ENCODE measurements around the gene NFATC2. TPM values are rescaled to one million over a fixed set of nuclear protein-coding genes. Genes with fewer than 3 reads are reported as not detected.

The NFATC2 gene
- total RNA-seq, 1 donor from 2014 or later, result 1.9 TPM

GRCh38 chr20:51526106-51526470, 16.4 kb downstream of the NFATC2 start:
- TF ChIP-seq, protein P1, sequence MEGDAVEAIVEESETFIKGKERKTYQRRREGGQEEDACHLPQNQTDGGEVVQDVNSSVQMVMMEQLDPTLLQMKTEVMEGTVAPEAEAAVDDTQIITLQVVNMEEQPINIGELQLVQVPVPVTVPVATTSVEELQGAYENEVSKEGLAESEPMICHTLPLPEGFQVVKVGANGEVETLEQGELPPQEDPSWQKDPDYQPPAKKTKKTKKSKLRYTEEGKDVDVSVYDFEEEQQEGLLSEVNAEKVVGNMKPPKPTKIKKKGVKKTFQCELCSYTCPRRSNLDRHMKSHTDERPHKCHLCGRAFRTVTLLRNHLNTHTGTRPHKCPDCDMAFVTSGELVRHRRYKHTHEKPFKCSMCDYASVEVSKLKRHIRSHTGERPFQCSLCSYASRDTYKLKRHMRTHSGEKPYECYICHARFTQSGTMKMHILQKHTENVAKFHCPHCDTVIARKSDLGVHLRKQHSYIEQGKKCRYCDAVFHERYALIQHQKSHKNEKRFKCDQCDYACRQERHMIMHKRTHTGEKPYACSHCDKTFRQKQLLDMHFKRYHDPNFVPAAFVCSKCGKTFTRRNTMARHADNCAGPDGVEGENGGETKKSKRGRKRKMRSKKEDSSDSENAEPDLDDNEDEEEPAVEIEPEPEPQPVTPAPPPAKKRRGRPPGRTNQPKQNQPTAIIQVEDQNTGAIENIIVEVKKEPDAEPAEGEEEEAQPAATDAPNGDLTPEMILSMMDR (conservative IDR thresholded peaks at IDR 0.05; ENCODE audit: low read depth, low read length), result no peak
- H3K4me3 ChIP-seq (ENCODE audit: low read depth, low read length), result no peak overlapping the region
- DNase-seq (ENCODE audit: low read depth), result no peak

DNA sequence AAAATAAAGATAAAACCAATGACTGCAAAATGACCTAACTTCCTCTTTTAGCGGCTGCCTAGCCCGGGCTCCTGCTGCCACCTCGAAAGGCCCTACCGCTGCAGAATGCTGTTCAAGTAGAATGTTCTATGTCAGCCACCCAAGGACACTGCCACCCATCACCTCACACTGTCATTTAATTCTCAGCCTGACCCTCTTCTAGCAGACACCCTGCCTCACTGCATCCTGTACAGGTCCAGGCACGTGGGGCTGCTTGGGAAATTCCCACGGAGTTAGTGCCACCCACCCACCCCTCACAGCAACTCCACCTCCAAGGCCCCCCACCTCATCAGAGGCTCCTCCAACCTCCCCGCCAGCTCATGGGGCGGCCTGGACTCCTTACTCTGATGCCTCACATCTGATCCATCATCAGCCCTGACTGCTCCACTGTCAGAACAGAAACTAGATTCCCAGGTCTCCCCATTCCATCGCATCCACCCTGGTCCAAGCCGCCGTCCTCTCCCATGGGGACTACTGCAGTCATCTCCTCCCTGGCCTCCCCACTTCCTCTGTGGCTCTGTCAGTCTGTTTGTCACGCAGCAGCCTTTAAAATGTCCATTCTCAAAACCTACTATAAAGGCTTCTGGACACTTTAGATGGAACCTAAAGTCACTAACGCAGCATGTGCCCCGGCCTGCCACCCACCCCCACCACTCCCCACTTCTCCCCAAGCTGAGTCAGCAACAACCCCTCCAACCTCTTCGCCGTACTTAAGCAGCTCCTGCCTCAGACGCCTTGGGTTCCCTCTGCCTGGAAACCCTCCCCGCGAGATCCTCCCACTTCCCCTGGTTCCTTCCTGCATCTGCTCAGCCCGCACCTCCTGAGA, 17.0 kb downstream of the NFATC2 start:
- TF ChIP-seq, protein P1 (conservative IDR thresholded peaks at IDR 0.05; ENCODE audit: low read depth, low read length), result no peak
- no peak for DNase-seq (ENCODE audit: low read depth)
- no peak overlapping the region for H3K4me3 ChIP-seq (ENCODE audit: low read depth, low read length)

DNA sequence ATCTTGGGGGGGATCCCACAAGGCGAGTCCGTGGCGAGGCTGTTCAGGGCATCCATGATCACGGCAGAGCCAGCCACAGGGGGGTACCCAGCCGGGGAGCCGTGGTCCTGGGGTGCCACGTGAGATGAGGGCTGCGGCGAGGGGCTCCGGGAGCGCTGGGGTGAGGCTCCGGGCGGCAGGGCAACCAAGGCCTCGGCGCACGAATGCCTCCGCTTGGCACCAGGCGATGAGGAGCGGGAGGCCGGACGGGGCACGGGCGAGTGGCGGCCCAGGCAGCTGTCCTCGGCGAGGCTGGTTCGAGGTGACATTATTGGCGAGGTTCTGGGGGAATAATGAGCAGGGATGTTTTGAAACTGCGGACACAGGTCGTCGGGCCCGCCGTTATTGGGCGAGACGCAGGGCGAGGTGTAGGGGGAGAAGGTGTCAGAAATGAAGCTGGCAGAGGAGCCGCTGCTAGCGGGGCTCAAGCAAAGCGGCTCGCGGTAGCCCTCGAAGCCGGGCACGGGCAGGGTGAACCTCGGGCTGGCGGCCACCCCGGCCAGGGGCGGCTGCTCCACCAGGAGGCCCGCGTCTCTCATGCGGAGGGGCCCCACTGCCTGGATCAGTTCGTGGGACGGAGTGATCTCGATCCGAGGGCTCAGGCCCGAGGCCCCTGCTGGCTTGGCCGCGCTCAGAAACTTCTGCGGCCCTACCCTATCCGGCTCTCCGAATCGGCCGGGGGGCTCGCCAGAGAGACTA, 19.1 kb downstream of the NFATC2 start:
- TF ChIP-seq, protein P1 (conservative IDR thresholded peaks at IDR 0.05; ENCODE audit: low read depth, low read length), result no peak
- no peak for DNase-seq (ENCODE audit: low read depth)
- no peak overlapping the region for H3K4me3 ChIP-seq (ENCODE audit: low read depth, low read length)

DNA sequence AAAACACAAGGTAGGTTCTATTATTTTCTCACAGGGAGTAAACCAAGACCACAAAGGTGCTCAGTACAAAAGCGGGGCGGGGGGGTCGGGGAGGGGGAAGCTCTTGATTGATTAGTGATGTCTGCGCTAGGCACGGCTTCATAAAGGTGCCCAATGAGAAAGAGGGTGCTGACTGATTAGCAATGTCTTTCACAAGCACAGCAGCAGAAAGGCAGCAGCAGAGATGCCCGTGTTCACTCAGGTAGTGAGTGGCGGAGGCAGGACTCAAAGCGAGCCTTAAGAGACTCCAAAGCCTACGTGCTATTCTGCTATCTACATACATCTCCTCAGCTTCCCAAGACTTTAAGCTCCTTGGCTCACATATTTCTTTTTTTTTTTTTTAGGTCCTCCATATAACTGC, 20.3 kb downstream of the NFATC2 start:
- TF ChIP-seq, protein P1 (conservative IDR thresholded peaks at IDR 0.05; ENCODE audit: low read depth, low read length), result no peak
- no peak overlapping the region for H3K4me3 ChIP-seq (ENCODE audit: low read depth, low read length)
- no peak for DNase-seq (ENCODE audit: low read depth)

- no peak overlapping the region for H3K4me3 ChIP-seq (ENCODE audit: low read depth, low read length)
- TF ChIP-seq, protein P1 (conservative IDR thresholded peaks at IDR 0.05; ENCODE audit: low read depth, low read length), result no peak
- DNase-seq (ENCODE audit: low read depth), result no peak
Measured at GRCh38 chr20:51517839-51518238, 24.7 kb downstream of the NFATC2 start.

DNA sequence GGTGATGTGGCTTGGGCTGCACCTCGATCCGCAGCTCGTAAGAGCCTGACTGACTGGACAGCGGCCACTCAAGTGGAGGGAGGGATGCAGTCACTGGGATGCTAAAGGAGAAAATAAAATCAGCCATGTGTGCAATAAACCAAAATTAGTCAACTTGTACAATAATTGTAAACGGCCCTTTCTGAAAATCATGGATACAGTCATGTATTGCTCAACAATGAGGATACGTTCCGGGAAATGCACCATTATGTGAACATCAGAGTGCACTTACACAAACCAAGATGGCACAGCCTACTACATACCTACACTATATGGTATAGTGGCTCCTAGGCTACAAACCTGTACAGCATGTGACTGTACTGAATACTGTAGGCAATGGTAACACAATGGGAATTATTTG, 25.7 kb downstream of the NFATC2 start:
- no peak overlapping the region for H3K4me3 ChIP-seq (ENCODE audit: low read depth, low read length)
- no peak for DNase-seq (ENCODE audit: low read depth)
- TF ChIP-seq, protein P1 (conservative IDR thresholded peaks at IDR 0.05; ENCODE audit: low read depth, low read length), result no peak

All from epithelial cell of proximal tubule (primary cell).